ENCODE measurements around the gene INPP4B.

DNA sequence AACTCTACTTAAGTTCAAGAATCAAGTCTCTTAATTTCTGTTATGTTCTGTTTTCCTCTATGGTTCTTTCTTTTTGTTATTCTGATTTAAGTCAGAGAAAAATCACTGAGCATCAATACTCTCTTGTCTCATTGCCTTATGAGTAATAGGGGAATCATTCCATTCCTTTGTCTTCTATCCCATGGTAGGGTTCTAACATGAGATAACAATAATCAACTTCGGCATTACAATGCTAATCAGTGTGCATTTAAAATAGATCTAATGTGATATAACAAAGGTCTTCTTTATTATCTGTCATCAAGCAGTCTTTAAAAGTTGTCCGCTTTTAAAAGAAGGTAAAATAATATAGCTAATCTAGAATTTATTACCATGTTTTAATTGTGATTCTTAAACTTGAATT is 762.8 kb downstream of the INPP4B start:
- TF ChIP-seq, protein P1, sequence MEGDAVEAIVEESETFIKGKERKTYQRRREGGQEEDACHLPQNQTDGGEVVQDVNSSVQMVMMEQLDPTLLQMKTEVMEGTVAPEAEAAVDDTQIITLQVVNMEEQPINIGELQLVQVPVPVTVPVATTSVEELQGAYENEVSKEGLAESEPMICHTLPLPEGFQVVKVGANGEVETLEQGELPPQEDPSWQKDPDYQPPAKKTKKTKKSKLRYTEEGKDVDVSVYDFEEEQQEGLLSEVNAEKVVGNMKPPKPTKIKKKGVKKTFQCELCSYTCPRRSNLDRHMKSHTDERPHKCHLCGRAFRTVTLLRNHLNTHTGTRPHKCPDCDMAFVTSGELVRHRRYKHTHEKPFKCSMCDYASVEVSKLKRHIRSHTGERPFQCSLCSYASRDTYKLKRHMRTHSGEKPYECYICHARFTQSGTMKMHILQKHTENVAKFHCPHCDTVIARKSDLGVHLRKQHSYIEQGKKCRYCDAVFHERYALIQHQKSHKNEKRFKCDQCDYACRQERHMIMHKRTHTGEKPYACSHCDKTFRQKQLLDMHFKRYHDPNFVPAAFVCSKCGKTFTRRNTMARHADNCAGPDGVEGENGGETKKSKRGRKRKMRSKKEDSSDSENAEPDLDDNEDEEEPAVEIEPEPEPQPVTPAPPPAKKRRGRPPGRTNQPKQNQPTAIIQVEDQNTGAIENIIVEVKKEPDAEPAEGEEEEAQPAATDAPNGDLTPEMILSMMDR (IDR thresholded peaks at IDR 0.05) = no peak
- no peak for TF ChIP-seq POLR2A (IDR thresholded peaks at IDR 0.05)

Data from testis (tissue), 2 donors.